ENCODE measurements around the gene MAP7D3. TPM values are rescaled to one million over a fixed set of nuclear protein-coding genes. Genes with fewer than 3 reads are reported as not detected.

Gene MAP7D3
- total RNA-seq, 1 experiment from 2014 or later = 19.0 TPM

GRCh38 chrX:136273986-136274385, 22.8 kb upstream of the MAP7D3 start:
- intact Hi-C loops (cut with micrococcal nuclease; ENCODE audit: unreplicated experiment) = no loop called here
- BruUV-seq (replicated peaks) = no TSS peak
- no peak for DNase-seq
- no peaks in the 10 kb centered on the region for H3F3A ChIP-seq (ENCODE audit: insufficient read depth, low read depth)
- H3K9me2 ChIP-seq (ENCODE audit: insufficient read depth) = no peaks in the 10 kb centered on the region
- H3K36me3 ChIP-seq (ENCODE audit: low read depth) = no peaks in the 10 kb centered on the region
- CTCF ChIA-PET = no interaction called here
- H3K4me2 ChIP-seq = no peak overlapping the region
- no peaks in the 10 kb centered on the region for H3K27me3 ChIP-seq (ENCODE audit: insufficient read depth, low read depth)
- peaks cover 12% of the 10 kb centered on the region for H3K4me1 ChIP-seq (replicated peaks; ENCODE audit: insufficient read depth)
- H3K79me2 ChIP-seq (ENCODE audit: low read depth) = no peaks in the 10 kb centered on the region
- no peaks in the 10 kb centered on the region for H4K20me1 ChIP-seq (ENCODE audit: insufficient read depth)
- H2AFZ ChIP-seq = no peak overlapping the region
- H3K4me3 ChIP-seq = no peak overlapping the region
- no peaks in the 10 kb centered on the region for H3K9me3 ChIP-seq (ENCODE audit: insufficient read depth, low read depth)
- TF ChIP-seq, protein P1, sequence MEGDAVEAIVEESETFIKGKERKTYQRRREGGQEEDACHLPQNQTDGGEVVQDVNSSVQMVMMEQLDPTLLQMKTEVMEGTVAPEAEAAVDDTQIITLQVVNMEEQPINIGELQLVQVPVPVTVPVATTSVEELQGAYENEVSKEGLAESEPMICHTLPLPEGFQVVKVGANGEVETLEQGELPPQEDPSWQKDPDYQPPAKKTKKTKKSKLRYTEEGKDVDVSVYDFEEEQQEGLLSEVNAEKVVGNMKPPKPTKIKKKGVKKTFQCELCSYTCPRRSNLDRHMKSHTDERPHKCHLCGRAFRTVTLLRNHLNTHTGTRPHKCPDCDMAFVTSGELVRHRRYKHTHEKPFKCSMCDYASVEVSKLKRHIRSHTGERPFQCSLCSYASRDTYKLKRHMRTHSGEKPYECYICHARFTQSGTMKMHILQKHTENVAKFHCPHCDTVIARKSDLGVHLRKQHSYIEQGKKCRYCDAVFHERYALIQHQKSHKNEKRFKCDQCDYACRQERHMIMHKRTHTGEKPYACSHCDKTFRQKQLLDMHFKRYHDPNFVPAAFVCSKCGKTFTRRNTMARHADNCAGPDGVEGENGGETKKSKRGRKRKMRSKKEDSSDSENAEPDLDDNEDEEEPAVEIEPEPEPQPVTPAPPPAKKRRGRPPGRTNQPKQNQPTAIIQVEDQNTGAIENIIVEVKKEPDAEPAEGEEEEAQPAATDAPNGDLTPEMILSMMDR (conservative IDR thresholded peaks at IDR 0.05) = no peak
- no peak for TF ChIP-seq EZH2 (IDR thresholded peaks at IDR 0.05; ENCODE audit: low read depth)
- H3K27ac ChIP-seq = no peak overlapping the region
- POLR2A ChIA-PET (ENCODE audit: unreplicated experiment) = no interaction called here

DNA sequence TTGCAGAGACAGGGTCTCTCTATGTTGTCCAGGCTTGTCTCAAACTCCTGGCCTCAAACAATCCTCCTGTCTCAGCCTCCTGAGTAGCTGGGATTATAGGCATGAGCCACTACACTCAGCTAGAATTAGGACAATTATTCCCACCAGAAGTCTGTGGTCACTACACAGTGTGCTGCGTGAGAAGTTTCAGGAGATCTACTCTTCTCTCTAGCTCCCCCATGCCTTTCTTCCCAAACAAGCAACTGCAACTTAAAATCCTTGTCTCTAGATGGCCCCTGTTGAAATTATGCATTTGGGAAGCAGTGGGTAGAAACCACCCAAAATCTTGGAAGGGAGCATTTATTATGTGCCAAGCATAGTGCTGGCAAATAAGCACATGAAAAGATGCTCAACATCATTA, 21.1 kb upstream of the MAP7D3 start:
- no peaks in the 10 kb centered on the region for H3K9me3 ChIP-seq (ENCODE audit: insufficient read depth, low read depth)
- no peak overlapping the region for H3K4me3 ChIP-seq
- no peaks in the 10 kb centered on the region for H3K36me3 ChIP-seq (ENCODE audit: low read depth)
- ChIA-PET POLR2A (ENCODE audit: unreplicated experiment) (no interaction called here), CTCF (no interaction called here)
- TF ChIP-seq EZH2 (IDR thresholded peaks at IDR 0.05; ENCODE audit: low read depth) = no peak
- TF ChIP-seq, protein P1 (conservative IDR thresholded peaks at IDR 0.05) = no peak
- H2AFZ ChIP-seq = no peak overlapping the region
- no peaks in the 10 kb centered on the region for H3K27me3 ChIP-seq (ENCODE audit: insufficient read depth, low read depth)
- H3K4me1 ChIP-seq (replicated peaks; ENCODE audit: insufficient read depth) = peaks cover 20% of the 10 kb centered on the region
- H3K79me2 ChIP-seq (ENCODE audit: low read depth) = no peaks in the 10 kb centered on the region
- no peaks in the 10 kb centered on the region for H3K9me2 ChIP-seq (ENCODE audit: insufficient read depth)
- no peaks in the 10 kb centered on the region for H4K20me1 ChIP-seq (ENCODE audit: insufficient read depth)
- no peak overlapping the region for H3K4me2 ChIP-seq
- BruUV-seq (replicated peaks) = no TSS peak
- no peak for DNase-seq
- no peak overlapping the region for H3K27ac ChIP-seq
- H3F3A ChIP-seq (ENCODE audit: insufficient read depth, low read depth) = no peaks in the 10 kb centered on the region
- intact Hi-C loops (cut with micrococcal nuclease; ENCODE audit: unreplicated experiment) = no loop called here

DNA sequence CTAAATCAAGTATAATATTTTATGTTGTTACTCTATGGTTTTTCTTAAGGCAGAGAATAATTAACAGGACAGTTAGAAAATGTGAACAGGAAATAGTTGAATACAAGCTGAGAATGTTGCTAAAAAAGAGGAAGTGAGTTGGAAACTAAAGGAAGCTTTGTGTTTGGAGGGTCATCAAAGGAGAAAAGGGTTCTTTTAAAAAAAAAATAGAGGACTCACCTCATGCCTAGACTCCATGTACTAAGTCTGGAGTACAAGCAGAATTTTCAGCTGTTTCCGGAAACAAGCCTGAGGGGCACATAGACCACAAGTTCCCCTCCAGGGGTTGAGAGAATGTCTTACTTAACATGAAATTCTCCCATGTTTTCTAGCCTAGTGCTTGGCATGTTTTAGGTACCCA, 20.1 kb upstream of the MAP7D3 start:
- Histone ChIP-seq H3K4me2 (no peak overlapping the region), H3K27me3 (ENCODE audit: insufficient read depth, low read depth) (no peaks in the 10 kb centered on the region), H3K36me3 (ENCODE audit: low read depth) (no peaks in the 10 kb centered on the region), H4K20me1 (ENCODE audit: insufficient read depth) (no peaks in the 10 kb centered on the region), H3K9me2 (ENCODE audit: insufficient read depth) (no peaks in the 10 kb centered on the region), H3F3A (ENCODE audit: insufficient read depth, low read depth) (no peaks in the 10 kb centered on the region), H3K27ac (no peak overlapping the region), H3K9me3 (ENCODE audit: insufficient read depth, low read depth) (no peaks in the 10 kb centered on the region), H3K4me3 (no peak overlapping the region), H3K4me1 (replicated peaks; ENCODE audit: insufficient read depth) (peaks cover 20% of the 10 kb centered on the region), H3K79me2 (ENCODE audit: low read depth) (no peaks in the 10 kb centered on the region), H2AFZ (no peak overlapping the region)
- no peak for DNase-seq
- intact Hi-C loops (cut with micrococcal nuclease; ENCODE audit: unreplicated experiment) = no loop called here
- no TSS peak for BruUV-seq (replicated peaks)
- POLR2A ChIA-PET (ENCODE audit: unreplicated experiment) = no interaction called here
- CTCF ChIA-PET = interaction anchor here (0.5 kb wide), 1 partner anchor 201 kb away, joined by 11 read pairs; no protein-coding TSS in a partner anchor
- no peak for TF ChIP-seq EZH2 (IDR thresholded peaks at IDR 0.05; ENCODE audit: low read depth)
- TF ChIP-seq, protein P1 (conservative IDR thresholded peaks at IDR 0.05) = no peak
